Right lobe of liver (tissue), 4 donors: Measurements from ENCODE around the gene IKZF2.

Experiments
- CTCF ChIP-seq, 4 donors: fragments of 200-600 bp in 3 of 4; fragments of 450-650 bp in 1 of 4; IDR thresholded peaks; one replicate each; pipeline versions ENCODE4 v1.5.1 to v1.8.0; 2016 to 2022; ENCODE audit warnings: antibody characterized with exemption in 4 of 4, mild to moderate bottlenecking in 2 of 4
- POLR2A ChIP-seq: fragments of 450-650 bp; IDR thresholded peaks from one replicate; pipeline ENCODE4 v1.6.1; 2017; ENCODE audit warnings: antibody characterized with exemption, mild to moderate bottlenecking
- donor health status: DM: no; HTN: no; CAD: no.
- donor health status: DM: no; HTN: no; CAD: no.
- donor health status: DM: no; HTN: yes; CAD: no.

GRCh38 chr2:212958757-212959295, 192.6 kb downstream of the IKZF2 start:
- TF ChIP-seq CTCF (IDR thresholded peaks at IDR 0.05) (no peak), POLR2A (no peak)
